GM12878 (cell line): ENCODE data around the gene HRH2. TPM values are rescaled to one million over a fixed set of nuclear protein-coding genes. Genes with fewer than 3 reads are reported as not detected.

Experiments
- ATAC-seq: fragments of 200-7000 bp; cut with Tn5 transposase; 3 replicates; pipeline ENCODE4 v1.9.1; 2020; ENCODE audit warnings: mild to moderate bottlenecking, moderate library complexity
- BruUV-seq: library from RNA; stranded (reverse); fragments of 400-500 nt; replicated peaks from 2 replicates; lab custom pipeline; 2021; lab: Mats Ljungman, UMichigan
- CTCF ChIA-PET: fragments of 300-600 bp; sonication (Branson Sonifier 250); formaldehyde crosslinking; extraction: SDS; loops from one replicate; lab custom pipeline; 2021; ENCODE audit warnings: inconsistent platforms; lab: Yijun Ruan, JAX
- POLR2A ChIA-PET: fragments of 350-600 bp; formaldehyde crosslinking; extraction: SDS; loops from one replicate; lab custom pipeline; 2021; ENCODE audit warnings: inconsistent platforms; lab: Charles Lee
- RAD21 ChIA-PET: fragments of 300-600 bp; sonication (Branson Sonifier 250); formaldehyde crosslinking; loops from one replicate; lab custom pipeline; 2023; ENCODE audit warnings: antibody characterized with exemption; ENCODE audit not compliant: unreplicated experiment; lab: Charles Lee
- SMC1A ChIA-PET: fragments of 300-600 bp; sonication (Branson Sonifier 250); formaldehyde crosslinking; loops from one replicate; lab custom pipeline; 2023; ENCODE audit not compliant: unreplicated experiment, uncharacterized antibody; lab: Charles Lee
- DNase-seq: peaks from one replicate; pipeline ENCODE4 v3.0.0-alpha.2; 2011; ENCODE audit warnings: low read depth, low spot score
- FAIRE-seq: peaks from 3 replicates; lab custom pipeline; 2011; peaks lifted over from hg19 to GRCh38; lab: Jason Lieb, UNC
- H2AFZ ChIP-seq: 2 replicates; pipeline ENCODE4 v1.6.0; 2011; ENCODE audit warnings: low read depth, low read length, control low read depth; ENCODE audit not compliant: control insufficient read depth
- H3K27ac ChIP-seq: 2 replicates; pipeline ENCODE4 v1.5.1; 2011; ENCODE audit warnings: control low read depth; ENCODE audit not compliant: control insufficient read depth, insufficient read depth
- H3K27me3 ChIP-seq, 2 experiments: replicated peaks in 1 of 2; 2 replicates each; pipeline versions ENCODE4 v1.6.0 to v1.6.1; 2011; ENCODE audit warnings: low read length in 1 of 2; ENCODE audit not compliant: control insufficient read depth in 2 of 2, insufficient read depth in 2 of 2
- H3K36me3 ChIP-seq, 2 experiments: 2 replicates each; pipeline ENCODE4 v1.5.1; 2011; ENCODE audit warnings: low read length in 1 of 2; ENCODE audit not compliant: control insufficient read depth in 2 of 2, insufficient read depth in 2 of 2
- H3K4me1 ChIP-seq: 2 replicates; pipeline ENCODE4 v1.6.1; 2011; ENCODE audit warnings: mild to moderate bottlenecking, low read length, moderate library complexity, mixed read lengths; ENCODE audit not compliant: control insufficient read depth, insufficient read depth
- H3K4me2 ChIP-seq: 2 replicates; pipeline ENCODE4 v1.6.0; 2011; ENCODE audit warnings: control low read depth; ENCODE audit not compliant: control insufficient read depth, insufficient read depth
- H3K4me3 ChIP-seq: fragments of 200-600 bp; sonication (generic); 2 replicates; pipeline ENCODE4 v1.5.1; 2016
- H3K79me2 ChIP-seq: 2 replicates; pipeline ENCODE4 v1.6.0; 2011; ENCODE audit warnings: low read length; ENCODE audit not compliant: control insufficient read depth, insufficient read depth
- H3K9ac ChIP-seq: 2 replicates; pipeline ENCODE4 v1.8.0; 2011; ENCODE audit warnings: low read length, control low read depth, mixed read lengths; ENCODE audit not compliant: control insufficient read depth, insufficient read depth
- H3K9me3 ChIP-seq: replicated peaks from 3 replicates; pipeline ENCODE4 v1.5.1; 2011; ENCODE audit warnings: mild to moderate bottlenecking, low read length; ENCODE audit not compliant: control insufficient read depth, insufficient read depth
- H4K20me1 ChIP-seq: 2 replicates; pipeline ENCODE4 v1.6.0; 2011; ENCODE audit not compliant: control insufficient read depth, insufficient read depth
- ASH2L ChIP-seq: fragments of 300-600, 200-600 bp; sonication (generic); IDR thresholded peaks from 2 replicates; pipeline ENCODE4 v1.6.1; 2017; ENCODE audit warnings: low read depth, mild to moderate bottlenecking, borderline replicate concordance
- CBX3 ChIP-seq: fragments of 200-600 bp; sonication (generic); IDR thresholded peaks from 2 replicates; pipeline ENCODE4 v1.6.1; 2016; ENCODE audit warnings: low read depth, borderline replicate concordance
- CREB1 ChIP-seq: IDR thresholded peaks from 2 replicates; pipeline ENCODE4 v1.6.1; 2012; ENCODE audit warnings: low read depth, mild to moderate bottlenecking, inconsistent platforms
- ESRRA ChIP-seq: IDR thresholded peaks from 2 replicates; pipeline ENCODE4 v1.6.1; 2012; ENCODE audit warnings: mild to moderate bottlenecking, low read length, improper control_type of control experiment
- GATAD2B ChIP-seq: fragments of 450-650 bp; conservative IDR thresholded peaks from 2 replicates; pipeline ENCODE4 v1.6.1; 2017; ENCODE audit warnings: low read depth, mild to moderate bottlenecking, moderate library complexity
- IKZF1 ChIP-seq: fragments of 450-650 bp; conservative IDR thresholded peaks from 2 replicates; pipeline ENCODE4 v1.6.1; 2017; ENCODE audit warnings: antibody characterized with exemption, mild to moderate bottlenecking
- MXI1 ChIP-seq: fragments of 150-350 bp; IDR thresholded peaks from 2 replicates; pipeline ENCODE4 v1.6.1; 2011; ENCODE audit warnings: low read depth, mild to moderate bottlenecking, inconsistent platforms, low read length, improper control_type of control experiment
- NR2C1 ChIP-seq: fragments of 450-650 bp; IDR thresholded peaks from 2 replicates; pipeline ENCODE4 v1.6.1; 2017; ENCODE audit warnings: antibody characterized with exemption, mild to moderate bottlenecking, moderate library complexity
- RELA ChIP-seq: fragments of 450-650 bp; IDR thresholded peaks from 2 replicates; pipeline ENCODE4 v1.8.0; 2014; ENCODE audit warnings: borderline replicate concordance; ENCODE audit not compliant: partially characterized antibody
- RFX5 ChIP-seq: IDR thresholded peaks from 2 replicates; pipeline ENCODE4 v1.6.1; 2011; ENCODE audit warnings: low read depth, low read length, improper control_type of control experiment
- SMC3 ChIP-seq: IDR thresholded peaks from 2 replicates; pipeline ENCODE4 v1.6.1; 2011; ENCODE audit warnings: low read length, improper control_type of control experiment, borderline replicate concordance
- WRNIP1 ChIP-seq: IDR thresholded peaks from 2 replicates; pipeline ENCODE4 v1.6.1; 2011; ENCODE audit warnings: low read depth, low read length, improper control_type of control experiment, borderline replicate concordance
- WGBS: methylation state at CpG from one replicate; pipeline ENCODE4 v1.1.6; 2016; ENCODE audit warnings: low lambda C conversion rate; ENCODE audit not compliant: insufficient replicate concordance, insufficient coverage; ENCODE audit errors: missing lambda C conversion rate; 5-methylcytosine and 5-hydroxymethylcytosine counted together
- in situ Hi-C: fragments of 300-500 bp; cut with MboI; formaldehyde crosslinking; loops from 9 replicates; pipeline ENCODE4 v1.14.3; 2018; ENCODE audit warnings: mixed read lengths
- intact Hi-C: fragments of 100-400 bp; cut with micrococcal nuclease; formaldehyde crosslinking; loops from one replicate; pipeline ENCODE4 v1.14.2; 2022; ENCODE audit not compliant: unreplicated experiment
- polyA plus RNA-seq, 11 experiments: library from polyadenylated mRNA; depleted of rRNA in 4 of 11; unstranded in 6 of 11; stranded (reverse) in 5 of 11; fragments of >200 nt; fragmentation: Nextera tagmentation in 4 of 11; fragmentation: Illumina TruSeq in 1 of 11; extraction: Ambion mirVana in 4 of 11; extraction: Trizol in 1 of 11; gene quantifications; 1 replicate in 1 of 11; 2 replicates in 10 of 11; pipeline versions ENCODE4 v1.2.1 to v1.2.3, GENCODE V29; 2011 to 2016; ENCODE audit warnings: inconsistent platforms in 2 of 11, missing spikeins in 2 of 11, low read depth in 1 of 11
- total RNA-seq, 4 experiments: library from RNA; depleted of rRNA in 3 of 4; stranded (reverse); fragments of >200 nt in 3 of 4; fragmentation: Illumina TruSeq in 1 of 4; extraction: Trizol in 1 of 4; gene quantifications; 2 replicates each; pipeline versions ENCODE4 v1.2.1 to v1.2.3, GENCODE V29; 2013 to 2021
- TF ChIP-seq, protein P1 (sequence below): fragments of 450-650 bp; IDR thresholded peaks from 2 replicates; pipeline ENCODE4 v1.6.1; 2017; ENCODE audit warnings: borderline replicate concordance
- TF ChIP-seq, protein P2 (sequence below): IDR thresholded peaks from 2 replicates; pipeline ENCODE4 v1.6.1; 2012; ENCODE audit warnings: low read depth, low read length, improper control_type of control experiment
- TF ChIP-seq, protein P3 (sequence below): IDR thresholded peaks from 2 replicates; pipeline ENCODE4 v1.6.1; 2011; ENCODE audit warnings: low read depth, low read length, improper control_type of control experiment, borderline replicate concordance
- TF ChIP-seq, protein P4 (sequence below): fragments of 450-650 bp; IDR thresholded peaks from 2 replicates; pipeline ENCODE4 v1.6.1; 2014; ENCODE audit warnings: mild to moderate bottlenecking

The HRH2 gene
- total and polyA plus RNA-seq, 10 of the 15 experiments (the other 5 are each of a cell fraction or from before 2014, with no cell fraction given), result 0.01 to 0.05 (median 0.03) TPM; not detected in 7

DNA sequence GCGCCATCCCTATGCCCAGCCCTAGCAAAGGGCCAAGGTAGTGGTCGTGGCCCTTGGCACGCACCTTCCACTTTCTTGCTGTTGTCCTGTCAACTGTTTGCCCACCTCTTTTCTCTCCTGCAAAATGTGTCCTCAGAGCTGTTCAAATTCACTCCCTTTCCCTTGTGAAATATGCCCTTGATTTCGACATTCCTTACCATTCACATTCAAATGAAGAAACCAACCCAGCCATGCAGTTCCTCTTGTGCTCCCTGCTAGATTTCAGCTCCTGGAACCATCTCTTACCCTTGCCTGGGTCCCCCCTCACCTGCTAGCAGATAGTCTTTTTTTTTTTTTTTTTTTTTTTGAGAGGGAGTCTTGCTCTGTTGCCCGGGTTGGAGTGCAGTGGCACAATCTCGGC, 19.6 kb upstream of the HRH2 start (continued):
- TF ChIP-seq CBX3 (no peak), RFX5 (no peak), ESRRA (no peak), CREB1 (no peak), WRNIP1 (no peak)
- TF ChIP-seq, protein P1, sequence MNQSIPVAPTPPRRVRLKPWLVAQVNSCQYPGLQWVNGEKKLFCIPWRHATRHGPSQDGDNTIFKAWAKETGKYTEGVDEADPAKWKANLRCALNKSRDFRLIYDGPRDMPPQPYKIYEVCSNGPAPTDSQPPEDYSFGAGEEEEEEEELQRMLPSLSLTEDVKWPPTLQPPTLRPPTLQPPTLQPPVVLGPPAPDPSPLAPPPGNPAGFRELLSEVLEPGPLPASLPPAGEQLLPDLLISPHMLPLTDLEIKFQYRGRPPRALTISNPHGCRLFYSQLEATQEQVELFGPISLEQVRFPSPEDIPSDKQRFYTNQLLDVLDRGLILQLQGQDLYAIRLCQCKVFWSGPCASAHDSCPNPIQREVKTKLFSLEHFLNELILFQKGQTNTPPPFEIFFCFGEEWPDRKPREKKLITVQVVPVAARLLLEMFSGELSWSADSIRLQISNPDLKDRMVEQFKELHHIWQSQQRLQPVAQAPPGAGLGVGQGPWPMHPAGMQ, result no peak

DNA sequence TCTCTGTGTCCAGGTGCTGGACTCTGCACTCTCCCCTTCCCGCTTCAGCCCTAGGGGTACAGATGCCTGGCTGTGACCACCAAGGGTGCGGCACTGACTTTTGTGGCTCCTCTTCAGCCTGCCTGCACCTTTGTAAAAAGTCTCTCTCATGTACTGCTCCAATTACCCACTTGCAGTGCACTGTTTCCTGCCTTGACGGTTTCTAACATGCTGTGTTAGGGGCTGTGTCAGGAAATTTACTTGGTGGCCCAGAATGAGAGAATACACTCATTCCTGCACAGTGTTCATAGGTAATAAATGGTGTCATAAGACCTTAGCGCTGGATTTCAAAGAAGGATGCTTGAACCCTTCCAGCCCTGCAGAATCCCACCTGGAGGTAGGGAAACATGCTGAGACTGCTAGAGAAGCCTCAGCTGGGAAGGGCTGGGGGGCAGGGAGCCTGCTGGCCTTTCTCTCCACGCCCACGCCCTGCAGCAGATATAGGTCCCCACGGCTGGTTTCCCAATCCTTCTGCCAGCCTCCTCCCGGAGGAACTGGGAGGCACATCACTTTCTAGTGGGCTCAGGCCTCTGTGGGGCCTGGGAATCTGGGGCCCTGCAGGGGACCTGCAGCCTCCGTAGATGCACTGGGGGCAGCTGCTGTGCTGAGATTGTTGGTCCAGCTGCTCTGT, 17.6 kb upstream of the HRH2 start:
- no peak overlapping the region for H3K27ac ChIP-seq
- 30% methylated on average over 9 of the region's 9 CpGs for WGBS

More for the DNA sequence above, 17.6 kb upstream of the HRH2 start:
- TF ChIP-seq RELA (no peak), ASH2L (no peak), IKZF1 (no peak), GATAD2B (no peak), NR2C1 (no peak), MXI1 (no peak), SMC3 (no peak)
- TF ChIP-seq, protein P2, sequence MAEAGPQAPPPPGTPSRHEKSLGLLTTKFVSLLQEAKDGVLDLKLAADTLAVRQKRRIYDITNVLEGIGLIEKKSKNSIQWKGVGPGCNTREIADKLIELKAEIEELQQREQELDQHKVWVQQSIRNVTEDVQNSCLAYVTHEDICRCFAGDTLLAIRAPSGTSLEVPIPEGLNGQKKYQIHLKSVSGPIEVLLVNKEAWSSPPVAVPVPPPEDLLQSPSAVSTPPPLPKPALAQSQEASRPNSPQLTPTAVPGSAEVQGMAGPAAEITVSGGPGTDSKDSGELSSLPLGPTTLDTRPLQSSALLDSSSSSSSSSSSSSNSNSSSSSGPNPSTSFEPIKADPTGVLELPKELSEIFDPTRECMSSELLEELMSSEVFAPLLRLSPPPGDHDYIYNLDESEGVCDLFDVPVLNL, result no peak
- TF ChIP-seq, protein P3, sequence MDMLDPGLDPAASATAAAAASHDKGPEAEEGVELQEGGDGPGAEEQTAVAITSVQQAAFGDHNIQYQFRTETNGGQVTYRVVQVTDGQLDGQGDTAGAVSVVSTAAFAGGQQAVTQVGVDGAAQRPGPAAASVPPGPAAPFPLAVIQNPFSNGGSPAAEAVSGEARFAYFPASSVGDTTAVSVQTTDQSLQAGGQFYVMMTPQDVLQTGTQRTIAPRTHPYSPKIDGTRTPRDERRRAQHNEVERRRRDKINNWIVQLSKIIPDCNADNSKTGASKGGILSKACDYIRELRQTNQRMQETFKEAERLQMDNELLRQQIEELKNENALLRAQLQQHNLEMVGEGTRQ, result no peak
- TF ChIP-seq, protein P4, sequence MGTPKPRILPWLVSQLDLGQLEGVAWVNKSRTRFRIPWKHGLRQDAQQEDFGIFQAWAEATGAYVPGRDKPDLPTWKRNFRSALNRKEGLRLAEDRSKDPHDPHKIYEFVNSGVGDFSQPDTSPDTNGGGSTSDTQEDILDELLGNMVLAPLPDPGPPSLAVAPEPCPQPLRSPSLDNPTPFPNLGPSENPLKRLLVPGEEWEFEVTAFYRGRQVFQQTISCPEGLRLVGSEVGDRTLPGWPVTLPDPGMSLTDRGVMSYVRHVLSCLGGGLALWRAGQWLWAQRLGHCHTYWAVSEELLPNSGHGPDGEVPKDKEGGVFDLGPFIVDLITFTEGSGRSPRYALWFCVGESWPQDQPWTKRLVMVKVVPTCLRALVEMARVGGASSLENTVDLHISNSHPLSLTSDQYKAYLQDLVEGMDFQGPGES, result no peak
- in situ Hi-C loops (no loop called here), intact Hi-C loops (no loop called here)
- CTCF ChIA-PET, result no interaction called here
- SMC1A ChIA-PET, result no interaction called here
- Histone ChIP-seq H3K27me3 (no peaks in the 10 kb centered on the region; a peak in 1 of 4 replicates), H3K4me1 (no peaks in the 10 kb centered on the region), H2AFZ (no peak overlapping the region), H3K9me3 (no peaks in the 10 kb centered on the region), H3K4me2 (no peak overlapping the region), H3K4me3 (no peak overlapping the region), H3K9ac (no peak overlapping the region), H4K20me1 (no peaks in the 10 kb centered on the region), H3K36me3 (no peaks in the 10 kb centered on the region), H3K79me2 (no peaks in the 10 kb centered on the region)
- no peak for FAIRE-seq
- POLR2A ChIA-PET, result no interaction called here
- RAD21 ChIA-PET, result no interaction called here
- no TSS peak for BruUV-seq
- no peak for ATAC-seq
- DNase-seq, result no peak
